Activated gamma-delta T cell treated with Interleukin-2 at 50 U/mL for 16 hours (primary cell): ENCODE data around the gene GART.

Experiments
- DNase-seq: peaks from one replicate; pipeline ENCODE4 v3.0.0-alpha.2; 2020

GART gene

GRCh38 chr21:33458861-33459260 lies 83.1 kb downstream of the GART start:
- no peak for DNase-seq

DNA sequence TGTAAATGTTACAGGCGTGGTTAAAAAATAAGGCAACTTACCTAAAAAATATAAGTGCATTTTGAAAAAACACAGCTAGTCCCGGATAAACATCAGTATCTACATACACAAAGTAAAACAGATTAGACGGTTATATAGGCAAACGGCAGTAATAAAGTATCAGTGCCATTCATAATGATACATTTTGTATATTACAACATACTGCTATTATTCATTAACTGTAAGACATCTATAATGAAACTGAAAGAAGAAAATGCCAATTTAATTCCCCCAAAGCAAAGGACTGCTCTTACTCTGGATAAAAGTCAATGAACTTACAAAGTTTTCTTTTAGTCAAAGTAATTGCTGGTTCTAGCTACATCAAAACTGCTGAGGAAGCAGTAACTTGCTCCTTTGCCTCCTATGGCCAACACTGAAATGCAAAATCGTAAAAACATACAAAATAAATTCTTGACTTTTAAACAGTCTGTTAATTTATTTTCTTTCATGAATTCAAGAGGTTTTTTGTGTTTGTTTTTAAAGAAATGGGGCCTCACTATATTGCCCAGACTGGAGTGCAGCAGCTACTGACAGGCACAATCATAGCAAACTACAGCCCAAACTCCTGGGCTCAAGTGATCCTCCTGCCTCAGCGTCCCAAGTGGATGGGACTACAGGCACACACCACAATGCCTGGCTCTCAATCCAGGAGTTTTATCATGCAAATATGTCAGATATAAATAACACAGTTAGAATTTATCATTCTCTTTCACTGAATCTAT lies 86.1 kb downstream of the GART start:
- no peak for DNase-seq
